Right lobe of liver (tissue), 6 donors: Measurements from ENCODE around the gene ABHD2. TPM values are rescaled to one million over a fixed set of nuclear protein-coding genes. Genes with fewer than 3 reads are reported as not detected.
"Not testable (repeated sequence)": the region's sequence is repeated elsewhere in the genome, so short reads cannot be mapped to it uniquely, and the experiment has no call there.

Source experiments
- ATAC-seq, 4 donors: fragments of 200-7000 bp; cut with Tn5 transposase; one replicate each; pipeline ENCODE4 v1.9.1; 2020; ENCODE audit warnings: mild to moderate bottlenecking in 4 of 4, moderate library complexity in 4 of 4
- DNase-seq, 3 donors: peaks; one replicate each; pipeline ENCODE4 v3.0.0-alpha.2; 2020
- H3K27ac ChIP-seq, 3 donors: fragments of 200-600 bp; one replicate each; pipeline ENCODE4 v1.8.0; 2022
- H3K27me3 ChIP-seq, 2 donors: fragments of 200-600 bp; one replicate each; pipeline ENCODE4 v1.8.0; 2022
- H3K36me3 ChIP-seq, 4 donors: fragments of 200-600 bp; sonication (generic) in 1 of 4; one replicate each; pipeline versions ENCODE4 v1.5.1 to v1.8.0; 2017 to 2022; ENCODE audit warnings: control low read depth in 1 of 4
- H3K4me1 ChIP-seq, 4 donors: fragments of 200-600 bp; sonication (generic) in 1 of 4; one replicate each; pipeline versions ENCODE4 v1.5.1 to v1.8.0; 2017 to 2022; ENCODE audit warnings: control low read depth in 1 of 4
- H3K4me3 ChIP-seq, 3 donors: fragments of 200-600 bp; one replicate each; pipeline ENCODE4 v1.8.0; 2022
- H3K9me3 ChIP-seq, 4 donors: fragments of 200-600 bp; sonication (generic) in 1 of 4; one replicate each; pipeline versions ENCODE4 v1.5.1 to v1.8.0; 2017 to 2022; ENCODE audit warnings: control low read depth in 1 of 4
- CTCF ChIP-seq, 4 donors: fragments of 200-600 bp in 3 of 4; fragments of 450-650 bp in 1 of 4; IDR thresholded peaks; one replicate each; pipeline versions ENCODE4 v1.5.1 to v1.8.0; 2016 to 2022; ENCODE audit warnings: antibody characterized with exemption in 4 of 4, mild to moderate bottlenecking in 2 of 4
- POLR2A ChIP-seq: fragments of 450-650 bp; IDR thresholded peaks from one replicate; pipeline ENCODE4 v1.6.1; 2017; ENCODE audit warnings: antibody characterized with exemption, mild to moderate bottlenecking
- WGBS: methylation state at CpG from one replicate; pipeline ENCODE4 v1.1.6; 2018; ENCODE audit warnings: low coverage, low lambda C conversion rate; ENCODE audit not compliant: insufficient coverage; ENCODE audit errors: missing lambda C conversion rate; 5-methylcytosine and 5-hydroxymethylcytosine counted together
- intact Hi-C, 2 donors: fragments of 100-400 bp; cut with DNase I; formaldehyde crosslinking; loops; one replicate each; pipeline versions ENCODE4 v1.11.2 to v1.14.1; 2022
- total RNA-seq, 6 experiments: library from RNA; depleted of rRNA in 2 of 6; stranded (reverse); fragments of >200 nt in 2 of 6; fragmentation: NEBNext Ultra II Directional in 3 of 6; extraction: Animal tissue kit (Norgen Biotek cat#: 25700) in 3 of 6; gene quantifications; one replicate each; pipeline versions ENCODE4 v1.1.0 to v1.2.4, GENCODE V29; 2016 to 2023
- donor health status: DM: no; HTN: yes; CAD: no.
- donor health status: DM: no; HTN: no; CAD: no.
- donor health status: DM: no; HTN: no; CAD: no.
- donor health status: DM: no; HTN: yes; CAD: no.
- donor health status: DM: no; HTN: yes; CAD: no.

Gene ABHD2
- total RNA-seq, 6 experiments from 2014 or later: 136 to 392 (median 315) TPM

GRCh38 chr15:89130201-89130600, 41.9 kb downstream of the ABHD2 start:
- WGBS: 25% methylated on average over 5 of the region's 5 CpGs
- TF ChIP-seq POLR2A: no peak
- TF ChIP-seq CTCF (IDR thresholded peaks at IDR 0.05): no peak

DNA sequence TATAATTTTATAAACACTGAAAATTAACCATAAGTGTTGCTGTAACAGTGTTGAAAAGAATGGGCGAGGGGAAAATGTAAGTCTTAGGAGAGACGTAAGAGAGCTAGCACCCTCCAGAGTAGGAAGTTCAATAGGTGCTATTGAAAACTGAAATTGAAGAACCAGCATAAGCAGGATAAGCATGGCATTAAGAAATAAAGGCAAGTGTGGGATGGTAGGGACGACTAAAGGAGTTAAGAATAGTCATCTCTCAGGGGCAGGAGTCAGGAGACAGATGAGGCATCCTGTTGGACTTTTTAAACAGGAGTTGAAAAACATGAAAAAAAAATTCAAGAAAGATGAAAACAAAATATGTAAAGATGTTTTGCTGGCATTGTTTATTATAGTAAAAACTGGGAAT, 43.5 kb downstream of the ABHD2 start:
- no peak for ATAC-seq
- intact Hi-C loops: no loop called here
- WGBS: 79% methylated on average over 3 of the region's 3 CpGs

More at GRCh38 chr15:89130201-89130600, 41.9 kb downstream of the ABHD2 start:
- H3K4me3 ChIP-seq: peak overlapping the region in 1 of 3 donors; percentile 54
- H3K4me1 ChIP-seq: peaks cover 0 to 70% (median 34%) of the 10 kb centered on the region in 4 donors
- intact Hi-C loops: no loop called here
- no peaks in the 10 kb centered on the region for H3K27me3 ChIP-seq
- ATAC-seq: no peak
- peak in 1 of 3 donors; percentile 56 for DNase-seq
- peaks cover 0 to 13% (median 0%) of the 10 kb centered on the region in 4 donors for H3K36me3 ChIP-seq
- peak overlapping the region; percentile 79 to 92 (median 91) for H3K27ac ChIP-seq
- no peaks in the 10 kb centered on the region for H3K9me3 ChIP-seq

GRCh38 chr15:89132611-89133507, 44.6 kb downstream of the ABHD2 start:
- TF ChIP-seq CTCF (IDR thresholded peaks at IDR 0.05): no peak
- peak; percentile 40 for TF ChIP-seq POLR2A
- DNase-seq: peak in 1 of 3 donors; percentile 64
- H3K9me3 ChIP-seq: no peaks in the 10 kb centered on the region
- no peak overlapping the region for H3K4me3 ChIP-seq
- intact Hi-C loops: no loop called here
- no peaks in the 10 kb centered on the region for H3K27me3 ChIP-seq
- peaks cover 0 to 69% (median 31%) of the 10 kb centered on the region in 4 donors for H3K4me1 ChIP-seq
- ATAC-seq: peak; percentile 12 to 36 (median 23)
- peaks cover 0 to 4% (median 0%) of the 10 kb centered on the region in 4 donors for H3K36me3 ChIP-seq
- 15% methylated on average over 9 of the region's 9 CpGs for WGBS
- peak overlapping the region; percentile 87 to 92 (median 91) for H3K27ac ChIP-seq

More for the DNA sequence above, 43.5 kb downstream of the ABHD2 start:
- Histone ChIP-seq H3K4me3 (no peak overlapping the region), H3K4me1 (peaks cover 0 to 70% (median 34%) of the 10 kb centered on the region in 4 donors), H3K36me3 (peaks cover 0 to 8% (median 0%) of the 10 kb centered on the region in 4 donors), H3K27me3 (no peaks in the 10 kb centered on the region), H3K9me3 (no peaks in the 10 kb centered on the region), H3K27ac (peak overlapping the region; percentile 87 to 92 (median 91))
- DNase-seq: no peak
- TF ChIP-seq POLR2A: no peak
- no peak for TF ChIP-seq CTCF (IDR thresholded peaks at IDR 0.05)

DNA sequence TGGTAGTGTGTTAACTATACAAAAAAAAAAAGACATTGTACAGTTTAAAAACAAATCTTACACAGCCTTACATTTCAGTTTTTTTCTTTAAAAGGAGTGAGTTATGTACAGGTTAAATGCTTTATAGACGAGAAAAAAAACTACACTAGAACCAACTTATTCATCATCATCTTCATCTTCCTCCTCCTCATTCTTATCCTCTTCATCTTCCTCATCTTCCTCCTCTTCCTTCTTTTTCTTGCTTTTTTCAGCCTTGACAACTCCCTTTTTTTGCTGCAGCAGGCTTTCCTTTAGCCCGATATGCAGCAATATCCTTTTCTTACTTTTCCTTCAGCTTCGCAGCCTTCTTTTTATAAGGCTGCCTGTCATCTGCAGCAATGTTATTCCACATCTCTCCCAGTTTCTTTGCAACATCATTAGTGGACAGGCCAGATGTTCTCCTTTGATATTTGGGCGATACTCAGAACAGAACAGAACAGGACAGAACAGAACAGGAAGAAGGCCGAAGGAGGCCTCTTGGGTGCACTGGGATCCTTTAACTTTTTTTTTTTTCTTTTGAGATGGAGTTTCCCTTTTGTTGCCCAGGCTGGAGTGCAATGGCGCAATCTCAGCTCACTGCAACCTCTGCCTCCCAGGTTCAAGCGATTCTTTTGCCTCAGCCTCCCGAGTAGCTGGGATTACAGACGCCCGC, 47.3 kb downstream of the ABHD2 start:
- WGBS: 35% methylated on average over 10 of the region's 10 CpGs
- intact Hi-C loops: not testable (repeated sequence)

More for the DNA sequence above, 47.3 kb downstream of the ABHD2 start:
- not testable (repeated sequence) for DNase-seq, H3K27me3 ChIP-seq, H3K4me3 ChIP-seq, ATAC-seq, H3K9me3 ChIP-seq, H3K36me3 ChIP-seq
- Histone ChIP-seq H3K4me1 (peaks cover 0 to 86% (median 40%) of the 10 kb centered on the region in 4 donors), H3K27ac (peak overlapping the region; percentile 87 to 91 (median 89))
